ENCODE data around the gene PTGES. TPM values are rescaled to one million over a fixed set of nuclear protein-coding genes. Genes with fewer than 3 reads are reported as not detected.

Gene PTGES
- total and polyA plus RNA-seq, 3 donors from 2014 or later, result 9.5 to 41.8 (median 36.9) TPM

GRCh38 chr9:129746092-129746777, 6.6 kb downstream of the PTGES start:
- no peaks in the 10 kb centered on the region for H3K4me1 ChIP-seq
- H3K27me3 ChIP-seq, result no peaks in the 10 kb centered on the region
- no peak overlapping the region for H3K4me3 ChIP-seq
- TF ChIP-seq POLR2A (IDR thresholded peaks at IDR 0.05) (no peak), CTCF (IDR thresholded peaks at IDR 0.05) (no peak)
- no peaks in the 10 kb centered on the region for H3K9me3 ChIP-seq
- intact Hi-C loops (cut with DNase I; ENCODE audit: low total_unique reads), result no loop called here
- no peak for DNase-seq
- WGBS, 2 donors, result 80 to 94% methylated on average over 8 to 9 of the region's 9 CpGs
- no peaks in the 10 kb centered on the region for H3K36me3 ChIP-seq (ENCODE audit: low read depth, missing control alignments)
- H3K27ac ChIP-seq, result no peak overlapping the region

- intact Hi-C loops (cut with DNase I; ENCODE audit: low total_unique reads), result no loop called here
- no peaks in the 10 kb centered on the region for H3K36me3 ChIP-seq (ENCODE audit: low read depth, missing control alignments)
- TF ChIP-seq CTCF (IDR thresholded peaks at IDR 0.05) (no peak), POLR2A (IDR thresholded peaks at IDR 0.05) (no peak)
Observed at GRCh38 chr9:129745200-129745599, 7.6 kb downstream of the PTGES start.

GRCh38 chr9:129740666-129741464, 12.0 kb downstream of the PTGES start:
- Histone ChIP-seq H3K27me3 (no peaks in the 10 kb centered on the region), H3K27ac (no peak overlapping the region), H3K4me3 (no peak overlapping the region), H3K9me3 (no peaks in the 10 kb centered on the region), H3K4me1 (no peaks in the 10 kb centered on the region), H3K36me3 (ENCODE audit: low read depth, missing control alignments) (no peaks in the 10 kb centered on the region)
- intact Hi-C loops (cut with DNase I; ENCODE audit: low total_unique reads), result no loop called here
- no peak for DNase-seq
- 89 to 94% methylated on average over 12 to 13 of the region's 13 CpGs for WGBS, 2 donors
- TF ChIP-seq CTCF (IDR thresholded peaks at IDR 0.05) (no peak), POLR2A (IDR thresholded peaks at IDR 0.05) (no peak)

More at GRCh38 chr9:129745200-129745599, 7.6 kb downstream of the PTGES start:
- H3K4me1 ChIP-seq, result no peaks in the 10 kb centered on the region
- H3K27me3 ChIP-seq, result no peaks in the 10 kb centered on the region
- DNase-seq, result no peak
- H3K9me3 ChIP-seq, result no peaks in the 10 kb centered on the region
- 94 to 96% methylated on average over 7 of the region's 7 CpGs for WGBS, 2 donors
- no peak overlapping the region for H3K27ac ChIP-seq
- H3K4me3 ChIP-seq, result no peak overlapping the region

- intact Hi-C loops (cut with DNase I; ENCODE audit: low total_unique reads), result no loop called here
- no peak overlapping the region for H3K4me3 ChIP-seq
- no peaks in the 10 kb centered on the region for H3K4me1 ChIP-seq
- no peaks in the 10 kb centered on the region for H3K36me3 ChIP-seq (ENCODE audit: low read depth, missing control alignments)
- no peaks in the 10 kb centered on the region for H3K27me3 ChIP-seq
- DNase-seq, result no peak
- TF ChIP-seq POLR2A (IDR thresholded peaks at IDR 0.05), result no peak
- TF ChIP-seq CTCF (IDR thresholded peaks at IDR 0.05), result no peak
- WGBS, 2 donors, result 79 to 86% methylated on average over 6 to 7 of the region's 7 CpGs
- no peaks in the 10 kb centered on the region for H3K9me3 ChIP-seq
- no peak overlapping the region for H3K27ac ChIP-seq
Observed at GRCh38 chr9:129740174-129740573, 12.7 kb downstream of the PTGES start.

All from testis (tissue), 3 donors.